GM19035 (cell line): ENCODE data around the gene TXN2.
"Not testable (repeated sequence)": the region's sequence is repeated elsewhere in the genome, so short reads cannot be mapped to it uniquely, and the experiment has no call there.

Experiments used
- ATAC-seq: cut with Tn5 transposase; IDR thresholded peaks from one replicate; pipeline ENCODE4 v1.9.1; 2021; ENCODE audit not compliant: unreplicated experiment

Gene TXN2

GRCh38 chr22:36456464-36456845 is 25.0 kb downstream of the TXN2 start:
- no peak for ATAC-seq

GRCh38 chr22:36455571-36456463 is 25.6 kb downstream of the TXN2 start:
- no peak for ATAC-seq

- ATAC-seq: peak; percentile 58
Observed at GRCh38 chr22:36454916-36455570, 26.4 kb downstream of the TXN2 start.

- no peak for ATAC-seq
Observed at GRCh38 chr22:36453855-36454378, 27.5 kb downstream of the TXN2 start.

GRCh38 chr22:36452978-36453607 is 28.3 kb downstream of the TXN2 start:
- ATAC-seq: not testable (repeated sequence)

- ATAC-seq: no peak
Observed at GRCh38 chr22:36452250-36452977, 29.0 kb downstream of the TXN2 start.

- not testable (repeated sequence) for ATAC-seq
Observed at GRCh38 chr22:36450923-36451322, 30.5 kb downstream of the TXN2 start.

GRCh38 chr22:36449596-36450175 is 31.8 kb downstream of the TXN2 start:
- ATAC-seq: no peak

GRCh38 chr22:36447632-36448031 is 33.8 kb downstream of the TXN2 start:
- ATAC-seq: no peak

- ATAC-seq: no peak
Observed at GRCh38 chr22:36445158-36445668, 36.2 kb downstream of the TXN2 start.

- ATAC-seq: no peak
Observed at GRCh38 chr22:36443198-36443770, 38.2 kb downstream of the TXN2 start.

GRCh38 chr22:36442506-36443197 is 38.8 kb downstream of the TXN2 start:
- ATAC-seq: no peak

- ATAC-seq: no peak
Observed at GRCh38 chr22:36440429-36441002, 40.9 kb downstream of the TXN2 start.

- no peak for ATAC-seq
Observed at GRCh38 chr22:36439481-36440271, 41.8 kb downstream of the TXN2 start.

- no peak for ATAC-seq
Observed at GRCh38 chr22:36435516-36436415, 45.7 kb downstream of the TXN2 start.

- ATAC-seq: no peak
Observed at GRCh38 chr22:36433318-36434231, 47.9 kb downstream of the TXN2 start.
